Transverse colon (tissue), 4 donors: ENCODE data around the gene SERTM2. TPM values are rescaled to one million over a fixed set of nuclear protein-coding genes. Genes with fewer than 3 reads are reported as not detected.

Experiments used
- DNase-seq: peaks from one replicate; pipeline ENCODE4 v3.0.0-alpha.2; 2019
- H3K27ac ChIP-seq, 4 donors: fragments of 200-600 bp; sonication (generic); 2 replicates each; pipeline ENCODE4 v1.5.1; 2016 to 2018; ENCODE audit warnings: inconsistent platforms in 4 of 4
- H3K27me3 ChIP-seq: fragments of 200-600 bp; sonication (generic); 2 replicates; pipeline ENCODE4 v1.5.1; 2017; ENCODE audit warnings: inconsistent platforms
- H3K36me3 ChIP-seq, 4 donors: fragments of 200-600 bp; sonication (generic); 2 replicates each; pipeline ENCODE4 v1.5.1; 2017 to 2019; ENCODE audit warnings: inconsistent platforms in 4 of 4
- H3K4me1 ChIP-seq, 4 donors: fragments of 200-600 bp; sonication (generic); 2 replicates each; pipeline ENCODE4 v1.5.1; 2017 to 2020; ENCODE audit warnings: inconsistent platforms in 4 of 4
- H3K4me3 ChIP-seq, 4 donors: fragments of 200-600 bp; sonication (generic); 1 replicate in 1 of 4; 2 replicates in 3 of 4; pipeline versions ENCODE4 v1.5.1 to v1.6.1; 2017 to 2019; ENCODE audit warnings: inconsistent platforms in 4 of 4
- H3K9me3 ChIP-seq, 2 donors: fragments of 200-600 bp; sonication (generic); 2 replicates each; pipeline ENCODE4 v1.5.1; 2017 to 2019; ENCODE audit warnings: inconsistent platforms in 2 of 2
- EP300 ChIP-seq: sonication (generic); formaldehyde crosslinking; IDR thresholded peaks from one replicate; pipeline ENCODE4 v1.6.1; 2017; ENCODE audit warnings: antibody characterized with exemption, low read depth
- POLR2A ChIP-seq: fragments of 450-650 bp; IDR thresholded peaks from one replicate; pipeline ENCODE4 v1.6.1; 2016; ENCODE audit warnings: antibody characterized with exemption, mild to moderate bottlenecking, moderate library complexity
- POLR2AphosphoS5 ChIP-seq, 3 donors: sonication (generic); formaldehyde crosslinking; IDR thresholded peaks; one replicate each; pipeline ENCODE4 v1.6.1; 2016; ENCODE audit warnings: antibody characterized with exemption in 3 of 3
- WGBS, 2 donors: methylation state at CpG; one replicate each; pipeline ENCODE4 v1.1.5; 2018; ENCODE audit warnings: low coverage in 1 of 2; 5-methylcytosine and 5-hydroxymethylcytosine counted together
- in situ Hi-C, 4 donors: fragments of 200-750 bp; cut with MboI; loops; one replicate each; pipeline versions ENCODE4 v1.15.0 to v1.15.1; 2017; ENCODE audit warnings: low sequenced_read_pairs in 3 of 4, low pct_ligation_motif_present in 1 of 4, low pct_unique_long_range_greater_than_20kb in 1 of 4
- intact Hi-C: fragments of 100-400 bp; cut with DNase I; formaldehyde crosslinking; loops from one replicate; pipeline ENCODE4 v1.15.1; 2023; ENCODE audit warnings: low total_unique reads
- total RNA-seq, 4 donors: library from RNA; depleted of rRNA; stranded (reverse); fragments of >200 nt; gene quantifications; one replicate each; pipeline ENCODE4 v1.1.0, GENCODE V29; 2016
- TF ChIP-seq, protein P1 (sequence below), 5 experiments: fragments of 200-600 bp in 3 of 5; fragments of 450-650 bp in 2 of 5; sonication (generic) in 3 of 5; IDR thresholded peaks; 1 replicate in 2 of 5; 2 replicates in 3 of 5; pipeline ENCODE4 v1.5.1; 2016 to 2017; ENCODE audit warnings: antibody characterized with exemption in 5 of 5, inconsistent platforms in 3 of 5, mild to moderate bottlenecking in 2 of 5, moderate library complexity in 1 of 5

The SERTM2 gene
- total RNA-seq, 4 donors from 2014 or later = 0.40 to 1.1 (median 0.59) TPM

DNA sequence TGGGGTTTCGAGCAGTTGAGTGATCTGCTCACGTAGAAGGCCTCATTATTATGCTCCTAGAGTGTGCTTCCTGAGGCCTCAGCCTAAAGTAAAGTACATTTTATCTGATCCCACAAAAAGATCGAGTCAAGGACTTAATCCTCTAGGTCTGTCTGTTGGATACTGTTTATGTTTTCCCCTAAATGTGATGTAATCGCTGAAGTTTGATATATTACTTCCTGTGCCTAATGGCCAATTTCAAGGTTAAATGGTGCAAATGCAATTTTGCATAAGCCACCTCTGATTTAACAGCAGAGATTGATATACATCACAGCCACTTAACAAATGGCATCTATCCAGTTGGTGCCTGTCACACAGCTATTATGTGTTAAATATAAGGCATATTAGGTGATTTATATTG lies 19.4 kb upstream of the SERTM2 start:
- no peaks in the 10 kb centered on the region for H3K27me3 ChIP-seq
- no peak overlapping the region for H3K4me3 ChIP-seq
- intact Hi-C loops = no loop called here
- no peaks in the 10 kb centered on the region for H3K4me1 ChIP-seq
- H3K9me3 ChIP-seq = no peaks in the 10 kb centered on the region
- no peak for DNase-seq
- TF ChIP-seq POLR2AphosphoS5 (IDR thresholded peaks at IDR 0.05) (no peak), EP300 (no peak), POLR2A (no peak)
- TF ChIP-seq, protein P1, sequence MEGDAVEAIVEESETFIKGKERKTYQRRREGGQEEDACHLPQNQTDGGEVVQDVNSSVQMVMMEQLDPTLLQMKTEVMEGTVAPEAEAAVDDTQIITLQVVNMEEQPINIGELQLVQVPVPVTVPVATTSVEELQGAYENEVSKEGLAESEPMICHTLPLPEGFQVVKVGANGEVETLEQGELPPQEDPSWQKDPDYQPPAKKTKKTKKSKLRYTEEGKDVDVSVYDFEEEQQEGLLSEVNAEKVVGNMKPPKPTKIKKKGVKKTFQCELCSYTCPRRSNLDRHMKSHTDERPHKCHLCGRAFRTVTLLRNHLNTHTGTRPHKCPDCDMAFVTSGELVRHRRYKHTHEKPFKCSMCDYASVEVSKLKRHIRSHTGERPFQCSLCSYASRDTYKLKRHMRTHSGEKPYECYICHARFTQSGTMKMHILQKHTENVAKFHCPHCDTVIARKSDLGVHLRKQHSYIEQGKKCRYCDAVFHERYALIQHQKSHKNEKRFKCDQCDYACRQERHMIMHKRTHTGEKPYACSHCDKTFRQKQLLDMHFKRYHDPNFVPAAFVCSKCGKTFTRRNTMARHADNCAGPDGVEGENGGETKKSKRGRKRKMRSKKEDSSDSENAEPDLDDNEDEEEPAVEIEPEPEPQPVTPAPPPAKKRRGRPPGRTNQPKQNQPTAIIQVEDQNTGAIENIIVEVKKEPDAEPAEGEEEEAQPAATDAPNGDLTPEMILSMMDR (IDR thresholded peaks at IDR 0.05) = no peak
- 61 to 75% methylated on average over 3 to 4 of the region's 4 CpGs for WGBS, 2 donors
- in situ Hi-C loops = no loop called here
- no peak overlapping the region for H3K27ac ChIP-seq
- no peaks in the 10 kb centered on the region for H3K36me3 ChIP-seq

GRCh38 chrX:111498538-111499103 lies 12.8 kb upstream of the SERTM2 start:
- Histone ChIP-seq H3K4me3 (no peak overlapping the region), H3K36me3 (no peaks in the 10 kb centered on the region), H3K27me3 (no peaks in the 10 kb centered on the region), H3K27ac (no peak overlapping the region), H3K9me3 (no peaks in the 10 kb centered on the region), H3K4me1 (no peaks in the 10 kb centered on the region)
- intact Hi-C loops = no loop called here
- WGBS, 2 donors = 29 to 62% methylated on average over 1 to 3 of the region's 3 CpGs
- in situ Hi-C loops = no loop called here
- TF ChIP-seq, protein P1 (IDR thresholded peaks at IDR 0.05) = no peak
- DNase-seq = no peak

GRCh38 chrX:111503485-111503993 lies 7.9 kb upstream of the SERTM2 start:
- H3K4me1 ChIP-seq = no peaks in the 10 kb centered on the region
- WGBS, 2 donors = 39% methylated on average over 2 of the region's 2 CpGs; no CpG with 5 or more reads in 1 of the 2 donors
- intact Hi-C loops = no loop called here

DNA sequence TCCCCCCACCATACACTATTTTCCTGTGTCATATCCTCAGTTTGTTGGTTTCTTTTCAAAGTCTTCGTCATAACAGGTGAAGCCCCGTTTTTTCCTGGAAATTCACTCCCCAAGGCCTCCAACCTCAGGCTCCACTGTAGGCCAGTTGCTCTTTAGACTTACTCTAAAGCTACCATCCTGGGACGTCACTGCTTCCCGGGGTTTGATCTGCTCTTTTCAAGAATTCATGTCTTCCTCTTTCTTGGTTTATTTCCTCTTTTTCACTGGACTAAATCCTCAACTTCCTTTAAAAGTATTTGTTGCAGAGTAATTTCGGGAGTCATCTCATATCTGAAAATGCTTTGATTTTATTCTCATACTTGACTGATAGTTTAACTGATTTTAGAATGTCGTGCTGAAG lies 6.5 kb upstream of the SERTM2 start:
- Histone ChIP-seq H3K9me3 (no peaks in the 10 kb centered on the region), H3K4me1 (no peaks in the 10 kb centered on the region), H3K4me3 (no peak overlapping the region), H3K27ac (no peak overlapping the region), H3K36me3 (no peaks in the 10 kb centered on the region), H3K27me3 (no peaks in the 10 kb centered on the region)
- DNase-seq = no peak
- in situ Hi-C loops = no loop called here
- intact Hi-C loops = no loop called here
- TF ChIP-seq POLR2AphosphoS5 (IDR thresholded peaks at IDR 0.05) (no peak), EP300 (no peak), POLR2A (no peak)
- TF ChIP-seq, protein P1 (IDR thresholded peaks at IDR 0.05) = no peak
- 41 to 79% methylated on average over 2 to 6 of the region's 6 CpGs for WGBS, 2 donors

More at GRCh38 chrX:111503485-111503993, 7.9 kb upstream of the SERTM2 start:
- no peak overlapping the region for H3K27ac ChIP-seq
- no peaks in the 10 kb centered on the region for H3K36me3 ChIP-seq
- DNase-seq = no peak
- no peak overlapping the region for H3K4me3 ChIP-seq
- TF ChIP-seq, protein P1 (IDR thresholded peaks at IDR 0.05) = no peak
- no peak for TF ChIP-seq POLR2A
- no peak for TF ChIP-seq EP300
- TF ChIP-seq POLR2AphosphoS5 (IDR thresholded peaks at IDR 0.05) = no peak
- no peaks in the 10 kb centered on the region for H3K27me3 ChIP-seq
- in situ Hi-C loops = no loop called here
- H3K9me3 ChIP-seq = no peaks in the 10 kb centered on the region
